Mucosa of descending colon (tissue), 3 donors: Measurements from ENCODE around the gene EZR. TPM values are rescaled to one million over a fixed set of nuclear protein-coding genes. Genes with fewer than 3 reads are reported as not detected.

ENCODE experiments used
- ATAC-seq: fragments of 200-7000 bp; cut with Tn5 transposase; one replicate; pipeline ENCODE4 v1.9.1; 2020; ENCODE audit warnings: mild to moderate bottlenecking, moderate library complexity
- DNase-seq, 3 donors: peaks; one replicate each; pipeline ENCODE4 v3.0.0-alpha.2; 2020
- H3K36me3 ChIP-seq: fragments of 200-600 bp; one replicate; pipeline ENCODE4 v1.8.0; 2021; ENCODE audit warnings: low read depth, mild to moderate bottlenecking
- H3K4me1 ChIP-seq: fragments of 200-600 bp; one replicate; pipeline ENCODE4 v1.8.0; 2021; ENCODE audit warnings: low read depth, mild to moderate bottlenecking
- H3K4me3 ChIP-seq: fragments of 200-600 bp; one replicate; pipeline ENCODE4 v1.8.0; 2021; ENCODE audit warnings: mild to moderate bottlenecking
- H3K9me3 ChIP-seq: fragments of 200-600 bp; one replicate; pipeline ENCODE4 v1.8.0; 2021; ENCODE audit warnings: mild to moderate bottlenecking
- intact Hi-C, 2 donors: fragments of 100-400 bp; cut with DNase I in 1 of 2; cut with micrococcal nuclease in 1 of 2; formaldehyde crosslinking; loops; one replicate each; pipeline versions ENCODE4 v1.11.0 to v1.11.1; 2022; cut with DNase I, micrococcal nuclease
- total RNA-seq, 3 donors: library from RNA; stranded (reverse); fragmentation: NEBNext Ultra II Directional in 2 of 3; extraction: Animal tissue kit (Norgen Biotek cat#: 25700) in 2 of 3; gene quantifications; one replicate each; pipeline versions ENCODE4 v1.2.1 to v1.2.4, GENCODE V29; 2021 to 2023
- TF ChIP-seq, protein P1 (sequence below): fragments of 200-600 bp; IDR thresholded peaks from one replicate; pipeline ENCODE4 v1.8.0; 2022; ENCODE audit warnings: antibody characterized with exemption, mild to moderate bottlenecking
- donor health status: DM: no; HTN: no; CAD: no; lungs with moderate emphysema.
- donor health status: DM: no; HTN: no; CAD: no.
- donor health status: DM: no; HTN: yes; CAD: no.

The EZR gene
- total RNA-seq, 3 donors from 2014 or later, result 220 to 421 (median 334) TPM

DNA sequence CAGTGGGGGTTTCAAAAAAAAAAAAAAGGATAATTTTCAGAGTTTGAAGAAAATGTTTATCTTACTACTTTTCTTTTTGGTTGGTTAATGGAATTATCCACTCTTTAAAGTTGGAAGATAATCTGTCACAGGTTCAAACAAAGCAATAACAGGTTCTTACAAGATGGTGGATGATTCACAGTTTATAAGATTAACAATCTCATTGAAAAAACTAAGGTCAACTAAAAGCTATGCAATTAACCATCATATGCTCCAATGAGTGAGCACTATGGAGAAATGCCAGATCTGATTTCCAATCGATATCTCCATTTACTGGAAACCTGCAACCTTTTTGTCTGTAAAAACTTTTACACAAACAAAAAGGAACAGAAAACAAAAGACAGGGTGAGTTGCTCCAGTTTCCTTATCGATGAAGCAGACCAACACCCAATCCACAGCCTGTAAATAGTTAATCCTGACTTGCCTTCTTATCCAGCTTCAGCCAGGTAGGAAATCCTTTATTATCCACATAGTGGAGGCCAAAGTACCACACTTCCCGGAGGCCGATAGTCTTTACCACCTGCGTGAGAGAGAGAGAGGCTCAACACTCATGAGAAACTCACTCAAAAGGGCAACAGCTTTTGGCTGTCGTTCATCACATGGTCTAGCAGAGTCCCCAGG, 32.4 kb downstream of the EZR start:
- peak; percentile 76 for ATAC-seq

GRCh38 chr6:158785036-158785435, 34.1 kb downstream of the EZR start:
- ATAC-seq, result no peak
- peaks cover 19% of the 10 kb centered on the region for H3K36me3 ChIP-seq

More for the DNA sequence above, 32.4 kb downstream of the EZR start:
- no peaks in the 10 kb centered on the region for H3K9me3 ChIP-seq
- peaks cover 27% of the 10 kb centered on the region for H3K4me1 ChIP-seq
- TF ChIP-seq, protein P1, sequence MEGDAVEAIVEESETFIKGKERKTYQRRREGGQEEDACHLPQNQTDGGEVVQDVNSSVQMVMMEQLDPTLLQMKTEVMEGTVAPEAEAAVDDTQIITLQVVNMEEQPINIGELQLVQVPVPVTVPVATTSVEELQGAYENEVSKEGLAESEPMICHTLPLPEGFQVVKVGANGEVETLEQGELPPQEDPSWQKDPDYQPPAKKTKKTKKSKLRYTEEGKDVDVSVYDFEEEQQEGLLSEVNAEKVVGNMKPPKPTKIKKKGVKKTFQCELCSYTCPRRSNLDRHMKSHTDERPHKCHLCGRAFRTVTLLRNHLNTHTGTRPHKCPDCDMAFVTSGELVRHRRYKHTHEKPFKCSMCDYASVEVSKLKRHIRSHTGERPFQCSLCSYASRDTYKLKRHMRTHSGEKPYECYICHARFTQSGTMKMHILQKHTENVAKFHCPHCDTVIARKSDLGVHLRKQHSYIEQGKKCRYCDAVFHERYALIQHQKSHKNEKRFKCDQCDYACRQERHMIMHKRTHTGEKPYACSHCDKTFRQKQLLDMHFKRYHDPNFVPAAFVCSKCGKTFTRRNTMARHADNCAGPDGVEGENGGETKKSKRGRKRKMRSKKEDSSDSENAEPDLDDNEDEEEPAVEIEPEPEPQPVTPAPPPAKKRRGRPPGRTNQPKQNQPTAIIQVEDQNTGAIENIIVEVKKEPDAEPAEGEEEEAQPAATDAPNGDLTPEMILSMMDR, result no peak
- H3K4me3 ChIP-seq, result no peak overlapping the region
- intact Hi-C loops, result no loop called here
- peak in 1 of 3 donors; percentile 56 for DNase-seq
- H3K36me3 ChIP-seq, result peaks cover 19% of the 10 kb centered on the region

GRCh38 chr6:158784505-158784904, 34.7 kb downstream of the EZR start:
- no peak for ATAC-seq
- intact Hi-C loops, result no loop called here
- peaks cover 19% of the 10 kb centered on the region for H3K36me3 ChIP-seq
- DNase-seq, result peak in 1 of 3 donors; percentile 12
- TF ChIP-seq, protein P1, result no peak
- H3K4me1 ChIP-seq, result peaks cover 36% of the 10 kb centered on the region
- H3K9me3 ChIP-seq, result no peaks in the 10 kb centered on the region
- H3K4me3 ChIP-seq, result no peak overlapping the region

More at GRCh38 chr6:158785036-158785435, 34.1 kb downstream of the EZR start:
- no peak for DNase-seq
- intact Hi-C loops, result no loop called here
- H3K4me1 ChIP-seq, result peaks cover 36% of the 10 kb centered on the region
- H3K4me3 ChIP-seq, result no peak overlapping the region
- TF ChIP-seq, protein P1, result no peak
- no peaks in the 10 kb centered on the region for H3K9me3 ChIP-seq

- peaks cover 19% of the 10 kb centered on the region for H3K36me3 ChIP-seq
- no peak overlapping the region for H3K4me3 ChIP-seq
- DNase-seq, result no peak
- intact Hi-C loops, result no loop called here
- H3K9me3 ChIP-seq, result no peaks in the 10 kb centered on the region
- no peak for ATAC-seq
- peaks cover 35% of the 10 kb centered on the region for H3K4me1 ChIP-seq
- TF ChIP-seq, protein P1, result no peak
Measured at GRCh38 chr6:158783851-158784250, 35.3 kb downstream of the EZR start.

DNA sequence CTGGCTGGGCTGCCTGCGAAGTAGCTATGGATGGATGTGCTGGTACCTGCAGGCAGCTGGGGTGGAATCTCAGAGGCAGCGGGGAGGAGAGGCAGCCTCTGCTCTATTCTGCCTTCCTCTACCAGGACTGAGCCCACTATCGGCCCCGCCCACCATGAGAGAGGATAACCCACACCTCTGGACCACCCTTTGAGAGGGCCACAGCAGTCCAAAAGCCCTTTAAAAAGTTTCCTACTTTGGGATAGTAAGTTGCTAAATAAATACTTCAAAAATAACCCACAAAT, 36.1 kb downstream of the EZR start:
- peak in 1 of 3 donors; percentile 19 for DNase-seq
- Histone ChIP-seq H3K4me1 (peaks cover 33% of the 10 kb centered on the region), H3K36me3 (peaks cover 19% of the 10 kb centered on the region), H3K9me3 (no peaks in the 10 kb centered on the region), H3K4me3 (no peak overlapping the region)
- intact Hi-C loops, result no loop called here
- TF ChIP-seq, protein P1, result no peak
- ATAC-seq, result no peak
